GM19240 (cell line): ENCODE results near the gene SPDYE2.
"Not testable (repeated sequence)": the region's sequence is repeated elsewhere in the genome, so short reads cannot be mapped to it uniquely, and the experiment has no call there.

ENCODE experiments used
- DNase-seq: peaks from one replicate; pipeline ENCODE4 v3.0.0; 2011; ENCODE audit warnings: low spot score; ENCODE audit not compliant: insufficient read length

Gene SPDYE2

DNA sequence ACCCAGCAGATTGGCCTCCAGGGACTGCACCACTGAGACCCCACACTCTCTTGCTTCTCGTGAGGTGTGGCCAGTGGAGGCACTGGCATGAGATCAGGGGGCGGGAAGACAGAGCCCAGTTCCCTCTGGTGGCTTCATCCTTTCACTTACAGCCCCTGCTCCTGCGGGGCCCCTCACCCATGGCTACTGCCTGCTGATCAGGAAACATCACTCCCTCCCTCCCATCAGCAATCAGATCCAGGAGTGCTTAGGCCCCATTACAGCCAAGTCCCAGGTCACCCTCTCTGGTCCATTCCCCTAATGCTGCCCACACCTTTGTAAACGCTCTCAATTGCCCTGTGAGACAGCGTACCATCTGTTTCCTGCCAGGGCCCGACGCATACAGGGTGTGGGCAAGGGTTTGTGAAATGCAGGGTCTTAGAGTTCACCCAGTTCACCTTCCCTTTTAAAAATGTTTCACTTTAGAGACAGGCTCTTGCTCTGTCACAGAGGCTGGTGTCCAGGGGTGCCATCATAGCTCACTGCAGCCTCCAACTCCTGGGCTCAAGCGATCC is 15.9 kb upstream of the SPDYE2 start:
- not testable (repeated sequence) for DNase-seq

DNA sequence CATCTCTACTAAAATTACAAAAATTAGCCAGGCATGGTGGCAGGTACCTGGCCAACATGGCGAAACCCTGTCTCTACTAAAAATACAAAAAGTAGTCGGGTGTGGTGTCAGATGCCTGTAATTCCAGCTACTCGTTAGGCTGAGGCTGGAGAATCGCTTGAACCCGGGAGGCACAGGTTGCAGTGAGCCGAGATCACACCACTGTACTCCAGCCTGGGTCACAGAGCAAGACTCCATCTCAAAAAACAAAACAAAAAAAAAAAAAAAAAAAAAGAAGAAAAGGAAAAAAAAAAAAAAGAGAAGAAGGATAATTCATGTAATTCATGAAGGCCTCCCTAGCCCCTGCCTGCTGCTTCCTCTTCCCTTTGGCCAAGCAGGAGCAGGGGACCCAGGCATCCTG is 10.4 kb upstream of the SPDYE2 start:
- not testable (repeated sequence) for DNase-seq

DNA sequence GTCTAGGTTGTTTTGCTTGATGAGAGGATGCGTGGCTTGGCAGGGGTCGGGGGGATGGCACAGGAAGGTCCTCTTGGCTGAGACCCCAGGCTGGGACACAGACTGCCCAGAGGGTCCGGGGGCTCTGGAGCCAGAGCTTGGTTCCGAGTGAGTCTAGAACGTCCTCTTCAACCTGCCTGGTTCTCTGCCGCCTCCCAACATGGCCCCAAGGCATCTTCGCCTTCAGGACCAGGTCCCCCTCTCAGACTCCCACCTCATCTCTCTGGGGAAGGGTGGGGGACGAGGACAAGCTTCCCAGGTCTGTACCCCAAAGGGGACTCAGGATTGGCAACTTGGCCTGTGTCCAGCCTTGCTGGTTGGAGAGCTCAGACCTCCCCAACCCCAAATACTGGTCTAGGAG is 8.9 kb upstream of the SPDYE2 start:
- DNase-seq = not testable (repeated sequence)

DNA sequence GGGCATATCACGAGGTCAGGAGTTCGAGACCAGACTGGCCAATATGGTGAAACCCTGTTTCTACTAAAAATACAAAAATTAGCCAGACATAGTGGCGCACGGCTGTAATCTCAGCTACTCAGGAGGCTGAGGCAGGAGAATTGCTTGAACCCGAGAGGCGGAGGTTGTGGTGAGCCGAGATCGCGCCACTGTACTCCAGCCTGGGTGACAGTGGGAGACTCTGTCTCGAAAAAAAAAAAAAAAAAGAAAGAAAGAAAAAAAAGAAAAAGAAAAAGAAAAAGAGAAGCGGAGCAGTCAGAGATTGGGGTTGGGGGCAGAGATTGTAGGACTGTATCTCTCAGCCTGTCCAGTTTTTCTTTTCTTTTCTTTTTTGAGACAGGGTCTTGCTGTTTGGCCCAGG is 8.3 kb upstream of the SPDYE2 start:
- DNase-seq = not testable (repeated sequence)

DNA sequence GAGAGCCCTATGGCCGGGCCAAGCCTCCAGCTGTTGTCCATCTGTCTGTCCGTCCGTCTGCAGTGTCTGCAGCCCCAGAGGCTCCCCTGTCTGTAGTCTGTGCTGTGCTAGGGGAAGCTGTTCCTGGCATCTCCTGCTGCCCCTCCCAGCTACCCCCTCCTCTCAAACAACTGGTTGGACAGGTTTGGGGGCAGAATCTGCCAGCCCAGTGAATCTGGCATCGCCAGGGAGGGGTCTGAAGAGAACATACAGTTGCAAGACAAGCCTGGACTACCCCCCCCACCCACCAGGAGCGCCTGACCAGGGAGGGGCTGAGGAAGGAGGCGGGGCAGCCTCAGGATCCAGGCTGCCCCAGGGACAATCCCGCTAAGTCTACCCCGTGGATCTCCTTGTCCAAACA is 7.4 kb upstream of the SPDYE2 start, which contains the start of gene UPK3BL2:
TSS of gene UPK3BL2 (minus strand) at position 101 of the 400 bp plus-strand sequence. CDS start at position 41, 60 bp downstream.
- not testable (repeated sequence) for DNase-seq

DNA sequence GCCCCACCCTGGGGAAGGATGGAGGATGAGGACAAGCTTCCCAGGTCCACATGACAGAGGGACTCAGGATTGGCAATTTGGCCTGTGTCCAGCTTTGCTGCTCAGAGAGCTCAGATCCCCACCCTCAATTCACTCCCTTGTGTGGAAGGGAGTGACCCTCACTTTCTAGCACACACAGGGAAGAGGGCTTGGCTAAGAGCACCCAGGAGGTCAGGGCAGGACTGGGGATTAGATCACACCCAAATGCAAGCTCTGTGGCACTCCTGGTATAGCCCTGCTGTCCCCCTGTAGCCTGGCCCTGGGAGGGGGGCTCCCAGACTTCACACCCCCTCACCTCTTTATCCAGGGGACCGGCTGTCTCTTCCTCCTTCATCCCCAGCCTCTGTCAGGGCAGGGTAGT is 6.7 kb upstream of the SPDYE2 start:
- not testable (repeated sequence) for DNase-seq

DNA sequence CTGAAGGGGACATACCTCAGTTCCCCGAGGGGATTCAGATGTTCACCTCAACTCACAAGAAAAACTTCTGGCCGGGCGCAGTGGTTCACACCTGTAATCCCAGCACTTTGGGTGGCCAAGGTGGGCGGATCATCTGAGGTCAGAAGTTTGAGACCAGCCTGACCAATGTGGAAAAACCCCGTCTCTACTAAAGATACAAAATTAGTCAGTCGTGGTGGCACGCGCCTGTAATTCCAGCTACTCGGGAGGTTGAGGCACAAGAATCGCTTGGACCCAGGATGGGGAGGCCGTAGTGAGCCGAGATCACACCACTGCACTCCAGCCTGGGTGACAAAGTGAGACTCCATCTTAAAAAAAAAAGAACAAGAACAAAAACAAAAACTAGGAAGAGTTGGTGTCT is 5.7 kb upstream of the SPDYE2 start:
- DNase-seq = not testable (repeated sequence)

DNA sequence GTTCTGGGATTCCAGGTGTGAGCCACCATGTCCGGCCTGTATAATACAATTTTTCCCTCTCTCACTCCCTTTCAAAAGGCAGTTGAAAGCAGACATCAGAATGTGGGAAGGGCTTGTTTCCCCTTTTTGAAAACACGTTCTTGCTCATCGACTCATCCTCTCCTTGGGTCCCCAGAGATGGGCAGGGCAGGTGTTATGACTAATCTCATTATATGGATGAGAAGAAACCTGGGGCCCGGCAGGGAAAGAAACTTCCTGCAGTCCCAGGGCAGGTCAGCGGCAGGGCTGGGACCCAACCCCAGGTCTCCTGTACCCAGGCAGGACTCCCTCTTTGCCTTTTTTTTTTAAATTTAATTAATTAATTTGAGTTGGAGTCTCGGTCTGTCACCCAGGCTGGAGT is 4.7 kb upstream of the SPDYE2 start:
- DNase-seq = not testable (repeated sequence)

DNA sequence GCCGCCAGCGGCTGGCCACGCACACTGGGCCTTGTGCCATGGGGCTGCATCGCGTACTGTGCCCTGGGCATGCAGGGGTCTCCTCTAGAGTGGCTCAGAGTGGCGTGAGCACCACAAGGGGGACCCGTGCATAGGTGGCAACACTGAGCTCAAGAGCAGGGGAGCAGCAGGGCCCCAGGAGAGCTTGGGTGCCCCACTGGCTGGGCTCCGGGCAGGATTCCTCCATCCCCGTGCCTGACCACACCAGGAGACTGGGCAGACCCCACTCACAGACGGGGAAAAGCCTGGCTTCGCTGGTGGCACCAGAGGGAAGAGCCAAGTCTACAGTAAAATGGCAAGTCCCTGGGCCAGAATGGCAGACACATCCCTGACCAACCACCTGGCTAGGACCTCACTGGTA is 17.6 kb downstream of the SPDYE2 start:
- DNase-seq = not testable (repeated sequence)

DNA sequence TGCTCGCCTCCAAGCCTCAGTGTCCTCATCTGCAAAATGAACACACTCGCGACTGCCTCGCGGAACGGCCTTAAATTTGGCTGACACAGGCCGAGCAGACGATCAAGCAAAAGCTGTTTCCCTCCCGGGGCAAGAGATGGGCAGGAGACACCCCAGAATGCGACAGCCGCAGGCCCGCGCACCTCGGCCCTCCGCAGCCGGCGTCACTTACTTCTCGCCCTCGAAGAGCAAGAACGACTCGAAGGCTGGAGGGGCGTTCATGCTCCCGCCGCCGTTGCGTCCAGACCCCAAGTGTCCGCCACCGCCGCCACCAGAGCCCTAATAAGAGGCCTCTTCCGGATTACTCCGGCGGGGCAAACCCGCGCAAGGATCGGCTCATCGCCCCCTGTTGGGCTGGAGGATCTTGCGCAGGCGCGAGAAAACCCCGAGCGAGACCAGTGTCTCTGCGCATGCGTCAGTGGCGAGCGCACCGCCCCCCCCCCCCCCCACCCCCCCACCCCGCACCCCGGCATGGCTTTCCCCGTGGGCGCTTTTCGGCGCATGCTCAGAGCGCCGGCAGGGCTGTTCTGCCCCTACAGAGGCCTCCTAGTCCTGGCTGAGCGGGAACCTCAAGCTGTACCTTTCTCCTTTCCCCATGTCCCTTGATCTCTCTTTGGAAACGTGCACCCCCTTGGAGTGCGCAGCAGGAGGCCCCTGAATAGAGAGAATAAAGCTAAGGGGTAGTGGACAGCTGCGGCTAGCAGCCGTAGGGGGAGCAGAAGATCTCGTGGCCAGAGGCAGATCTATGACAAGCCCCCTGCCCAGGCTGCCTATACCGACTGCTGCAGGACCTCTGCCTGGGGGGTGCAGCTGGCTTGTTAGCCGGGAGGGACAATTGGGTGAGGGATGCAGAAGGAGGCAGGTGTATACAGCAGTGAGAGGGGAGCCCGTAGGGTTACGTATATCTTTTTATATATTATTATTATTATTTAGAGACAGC is 21.5 kb downstream of the SPDYE2 start, which contains the start of gene POLR2J3:
TSS of gene POLR2J3 (minus strand) at position 323 of the 979 bp plus-strand sequence. CDS start at position 261, 62 bp downstream.
- not testable (repeated sequence) for DNase-seq

DNA sequence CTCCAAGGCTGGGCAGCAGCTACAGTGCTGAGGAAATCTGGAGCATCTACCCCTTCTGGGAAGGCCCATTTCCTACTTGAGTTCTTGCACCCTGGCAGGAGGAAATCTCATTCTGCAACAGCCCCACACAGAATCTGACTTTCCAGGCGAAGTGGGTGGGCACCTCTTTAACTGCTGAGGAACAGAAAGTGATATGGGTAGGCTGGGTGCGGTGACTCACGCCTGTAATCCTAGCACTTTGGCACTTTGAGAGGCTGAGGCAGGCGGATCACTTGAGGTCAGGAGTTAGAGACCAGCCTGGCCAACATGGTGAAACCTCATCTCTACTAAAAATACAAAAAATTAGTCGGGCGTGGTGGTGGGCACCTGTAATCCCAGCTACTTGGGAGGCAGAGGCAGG is 23.6 kb downstream of the SPDYE2 start:
- DNase-seq = not testable (repeated sequence)

DNA sequence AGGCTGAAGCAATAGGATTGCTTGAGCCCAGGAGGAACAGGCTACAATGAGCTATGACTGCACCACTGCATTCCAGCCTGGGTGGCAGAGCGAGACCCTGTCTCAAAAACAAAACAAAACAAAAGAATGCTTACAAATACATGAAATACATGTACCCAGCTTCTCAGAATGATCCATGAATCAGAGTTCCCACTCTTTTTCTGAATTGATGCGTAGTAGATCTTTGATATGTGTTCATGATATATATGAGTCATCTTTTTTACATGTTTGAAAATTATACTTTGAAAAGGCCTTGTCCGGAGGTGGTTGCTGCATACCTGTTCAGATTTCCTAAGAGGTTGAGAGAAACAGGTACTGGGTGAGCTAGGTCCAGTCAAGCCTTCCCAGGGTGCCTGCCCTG is 25.3 kb downstream of the SPDYE2 start:
- DNase-seq = not testable (repeated sequence)

DNA sequence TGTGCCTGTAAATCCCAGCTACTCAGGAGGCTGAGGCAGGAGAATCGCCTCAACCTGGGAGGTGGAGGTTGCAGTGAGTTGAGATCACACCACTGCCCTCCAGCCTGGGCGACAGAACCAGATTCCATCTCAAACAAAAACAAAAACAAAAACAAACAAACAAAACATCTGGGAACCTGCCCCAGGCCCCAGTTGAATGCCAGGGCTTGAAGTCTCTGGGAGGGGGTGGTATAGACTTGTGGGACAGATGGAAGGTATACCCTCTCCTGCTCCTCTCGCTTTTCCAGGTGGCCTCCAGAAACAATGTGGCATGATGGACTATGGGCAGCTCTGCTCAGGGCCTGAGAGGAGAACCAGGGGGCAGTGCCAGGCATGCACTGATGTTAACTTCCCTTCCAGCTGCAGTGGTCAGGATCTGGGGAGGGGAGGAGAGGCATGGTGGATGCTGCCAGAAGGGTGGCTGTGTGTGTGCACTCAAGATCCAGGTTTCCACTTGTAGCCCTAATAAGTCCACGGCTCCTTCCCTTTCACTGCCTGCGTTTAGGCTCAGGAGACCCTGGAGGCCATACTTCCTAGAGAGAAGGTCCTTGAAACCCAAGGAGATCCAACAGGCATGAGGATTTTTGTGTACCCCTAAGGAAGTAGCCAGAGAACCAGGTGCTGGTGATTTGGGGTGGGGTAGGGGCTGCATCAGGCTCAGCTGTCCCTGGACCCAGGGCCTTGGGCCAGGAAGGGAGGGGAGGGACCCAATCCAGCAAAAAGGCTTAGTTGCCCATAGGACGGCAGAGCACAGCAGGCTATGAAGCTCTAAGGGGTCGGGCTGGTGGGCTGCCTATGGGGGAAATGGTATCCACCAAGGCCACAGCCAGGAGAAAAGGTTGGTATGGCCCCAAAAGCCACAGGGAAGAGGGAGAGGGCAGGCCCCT is 26.6 kb downstream of the SPDYE2 start:
- not testable (repeated sequence) for DNase-seq

DNA sequence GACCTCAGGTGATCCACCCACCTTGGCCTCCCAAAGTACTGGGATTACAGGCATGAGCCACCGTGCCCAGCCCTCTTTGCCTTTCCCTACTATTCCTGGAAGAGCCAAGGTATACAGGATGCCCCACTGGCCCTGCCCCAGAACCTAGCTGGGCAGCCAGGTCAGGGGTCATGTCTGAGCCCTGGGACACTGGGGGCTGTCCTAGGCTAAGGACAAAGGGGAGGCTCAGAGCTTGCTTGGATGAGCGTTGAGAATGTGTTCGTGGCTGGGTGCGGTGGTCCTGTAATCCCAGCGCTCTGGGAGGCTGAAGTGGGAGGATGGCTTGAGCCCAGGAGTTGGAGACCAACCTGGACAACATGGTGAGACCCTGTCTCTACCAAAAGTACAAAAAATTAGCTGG is 27.5 kb downstream of the SPDYE2 start:
- DNase-seq = not testable (repeated sequence)

DNA sequence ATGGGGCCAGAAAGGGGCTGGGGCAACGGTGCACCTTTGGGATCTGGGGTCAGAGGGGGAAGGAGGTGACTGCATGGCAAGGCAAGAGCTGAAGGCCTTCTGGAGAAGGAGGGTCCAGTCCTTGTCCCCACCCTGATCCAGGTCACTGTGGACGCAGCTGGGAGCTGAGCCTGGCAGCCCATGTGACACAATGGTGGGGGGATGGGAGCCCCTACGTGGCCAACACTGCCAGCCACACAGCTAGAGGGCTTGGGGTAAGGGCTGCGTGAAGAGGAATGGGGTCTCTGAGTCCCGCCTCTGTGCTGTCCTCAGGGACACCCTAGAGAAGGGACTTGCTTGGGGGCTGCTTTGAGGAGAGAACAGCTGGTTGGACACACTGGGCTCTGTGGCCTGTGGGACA is 30.7 kb downstream of the SPDYE2 start:
- DNase-seq = not testable (repeated sequence)

DNA sequence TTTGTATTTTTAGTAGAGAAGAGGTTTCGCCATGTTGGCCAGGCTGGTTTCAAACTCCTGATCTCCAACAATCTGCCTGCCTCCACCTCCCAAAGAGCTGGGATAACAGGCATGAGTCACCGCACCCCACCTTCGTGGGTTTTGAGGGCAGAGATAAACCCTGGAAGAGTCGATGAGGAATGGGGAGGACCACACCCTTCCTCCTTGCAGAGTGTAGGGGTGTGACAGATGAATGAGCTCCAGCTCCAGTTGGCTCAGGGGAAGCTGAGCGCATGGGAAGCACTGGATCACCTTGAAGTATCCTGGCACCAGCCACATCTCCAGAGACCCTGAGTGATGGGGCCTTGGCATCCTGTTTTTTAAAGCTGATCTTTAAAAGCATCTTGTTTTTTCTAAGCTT is 32.5 kb downstream of the SPDYE2 start:
- not testable (repeated sequence) for DNase-seq

DNA sequence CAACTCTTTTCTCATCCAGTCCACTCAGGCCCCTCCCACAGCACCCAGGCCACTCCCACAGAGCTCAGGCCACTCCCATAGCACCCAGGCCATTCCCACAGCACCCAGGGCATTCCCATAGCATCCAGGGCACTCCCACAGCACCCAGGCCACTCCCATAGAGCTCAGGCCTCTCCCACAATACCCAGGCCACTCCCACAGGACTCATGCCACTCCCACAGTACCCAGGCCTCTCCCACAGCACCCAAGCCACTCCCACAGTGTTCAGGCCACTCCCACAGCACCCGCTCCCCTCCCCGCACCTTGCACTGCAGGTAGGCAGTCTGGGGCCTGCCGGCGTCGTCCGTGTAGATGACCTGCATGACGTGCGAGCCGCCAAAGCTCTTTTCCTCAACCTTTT is 38.8 kb downstream of the SPDYE2 start:
- DNase-seq = not testable (repeated sequence)

DNA sequence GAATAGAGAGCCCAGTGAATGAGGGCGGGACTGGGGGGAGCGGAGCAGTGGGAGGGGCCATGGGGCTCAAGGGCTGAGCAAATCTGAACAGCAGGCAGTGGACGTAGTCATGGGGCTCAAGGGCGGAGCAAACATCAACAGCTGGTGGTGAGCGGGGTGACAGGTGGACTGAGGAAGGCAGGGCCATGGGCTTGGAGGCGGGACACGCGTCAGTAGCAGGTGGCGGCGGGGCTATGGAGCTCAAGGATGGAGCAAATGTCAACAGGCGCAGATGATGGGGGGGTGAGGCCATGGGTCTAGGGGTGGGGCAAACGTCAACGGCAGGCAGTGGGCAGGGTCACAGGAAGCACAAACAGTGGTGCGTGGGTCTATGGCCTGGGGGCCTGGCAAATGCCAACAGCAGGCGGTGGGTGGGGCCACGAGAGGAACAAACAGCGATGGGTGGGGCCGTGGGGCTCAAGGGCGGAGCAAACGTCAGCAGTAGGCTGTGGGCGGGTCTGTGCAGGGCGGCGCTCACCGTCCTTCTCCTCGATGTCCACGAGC is 41.5 kb downstream of the SPDYE2 start:
- DNase-seq = not testable (repeated sequence)

DNA sequence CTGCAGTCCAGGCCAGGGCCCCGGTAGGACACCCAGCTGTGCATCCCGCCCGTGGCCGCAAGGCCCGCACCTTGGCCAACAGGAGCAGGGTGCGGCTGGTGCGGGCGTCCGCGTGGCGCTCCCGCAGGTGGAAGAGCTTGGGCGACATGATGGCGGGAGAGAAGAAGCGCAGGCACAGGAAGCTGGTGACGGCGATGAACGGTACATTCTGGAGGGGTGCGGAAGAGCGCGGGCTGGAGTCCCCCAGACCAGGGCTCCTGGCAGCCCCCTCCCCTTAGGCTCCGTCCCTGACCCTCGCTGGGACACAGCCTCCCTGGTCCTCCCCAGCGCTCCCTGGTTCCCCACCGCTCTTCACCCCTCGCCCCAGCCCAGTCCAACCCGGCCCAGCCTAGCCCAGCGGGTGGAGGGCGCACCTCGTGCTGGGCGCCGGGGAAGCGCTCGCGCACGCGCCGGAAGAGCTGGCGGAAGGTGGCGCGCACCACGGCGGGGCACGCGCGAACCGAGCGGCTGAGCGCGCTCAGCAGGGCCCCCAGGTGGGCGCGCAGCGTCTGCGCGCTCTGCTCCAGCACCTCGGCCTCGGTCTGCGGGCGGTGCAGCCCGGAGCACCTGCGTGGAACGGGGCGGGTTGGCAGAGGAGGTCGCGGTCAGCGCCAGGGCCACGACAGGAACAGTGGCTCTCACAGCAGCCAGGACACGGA is 42.8 kb downstream of the SPDYE2 start:
- DNase-seq = not testable (repeated sequence)

DNA sequence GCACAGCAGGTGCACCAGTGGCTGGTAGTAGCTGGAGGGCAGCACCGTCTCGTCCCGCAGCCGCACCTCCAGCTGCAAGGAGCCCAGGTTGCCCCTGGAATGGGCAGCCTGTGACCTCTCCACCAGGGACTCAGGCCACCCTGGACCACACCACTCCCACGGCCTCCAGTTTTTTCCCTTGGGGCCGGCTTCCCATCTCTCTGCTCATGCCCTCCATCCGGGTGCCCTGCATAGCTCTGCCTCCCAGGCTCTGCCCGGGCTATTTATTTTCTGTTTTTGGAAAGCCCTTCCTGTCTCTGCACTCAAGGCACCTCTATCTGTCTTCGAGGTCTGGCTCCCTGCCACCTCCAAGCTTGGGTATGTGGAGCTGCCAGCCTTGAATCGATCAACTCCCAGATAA is 45.0 kb downstream of the SPDYE2 start:
- DNase-seq = not testable (repeated sequence)
